Spinal cord (tissue), 10 donors: ENCODE results near the gene C1R. TPM values are rescaled to one million over a fixed set of nuclear protein-coding genes. Genes with fewer than 3 reads are reported as not detected.
"Not testable (repeated sequence)": the region's sequence is repeated elsewhere in the genome, so short reads cannot be mapped to it uniquely, and the experiment has no call there.

ENCODE experiments used
- DNase-seq, 6 donors: peaks; one replicate each; pipeline versions ENCODE4 v3.0.0 to v3.0.0-alpha.2; 2013 to 2015; ENCODE audit warnings: low spot score in 6 of 6, low read depth in 4 of 6
- H3K27ac ChIP-seq: one replicate; pipeline ENCODE4 v1.5.1; 2013; ENCODE audit warnings: low read depth, low read length, control low read depth
- H3K27me3 ChIP-seq: one replicate; pipeline ENCODE4 v1.6.1; 2013; ENCODE audit warnings: low read length; ENCODE audit not compliant: control insufficient read depth, insufficient read depth
- H3K36me3 ChIP-seq: one replicate; pipeline ENCODE4 v1.6.1; 2013; ENCODE audit warnings: low read length; ENCODE audit not compliant: control insufficient read depth, insufficient read depth
- H3K4me1 ChIP-seq: one replicate; pipeline ENCODE4 v1.6.1; 2013; ENCODE audit warnings: low read length; ENCODE audit not compliant: control insufficient read depth, insufficient read depth
- H3K4me3 ChIP-seq: one replicate; pipeline ENCODE4 v1.5.1; 2013; ENCODE audit warnings: low read depth, low read length, control low read depth
- H3K9me3 ChIP-seq: one replicate; pipeline ENCODE4 v1.6.1; 2013; ENCODE audit warnings: low read length; ENCODE audit not compliant: control insufficient read depth, insufficient read depth
- WGBS: methylation state at CpG from one replicate; pipeline ENCODE4 v1.1.5; 2013; ENCODE audit warnings: missing lambda C conversion rate; ENCODE audit not compliant: insufficient coverage; 5-methylcytosine and 5-hydroxymethylcytosine counted together
- polyA plus RNA-seq, 2 donors: library from polyadenylated mRNA; unstranded; fragments of 120-200 nt; gene quantifications; one replicate each; pipeline ENCODE4 v1.2.1, GENCODE V29; 2013; ENCODE audit not compliant: insufficient read length in 2 of 2
- total RNA-seq, 2 donors: library from RNA; depleted of rRNA in 1 of 2; stranded (reverse); fragments of 120-200 nt in 1 of 2; fragments of >200 nt in 1 of 2; gene quantifications; one replicate each; pipeline versions ENCODE4 v1.2.3 to v1.2.4, GENCODE V29; 2013 to 2014
- donor health status: healthy.

C1R gene
- total and polyA plus RNA-seq, 4 donors, result 18.7 to 83.1 (median 36.8) TPM

DNA sequence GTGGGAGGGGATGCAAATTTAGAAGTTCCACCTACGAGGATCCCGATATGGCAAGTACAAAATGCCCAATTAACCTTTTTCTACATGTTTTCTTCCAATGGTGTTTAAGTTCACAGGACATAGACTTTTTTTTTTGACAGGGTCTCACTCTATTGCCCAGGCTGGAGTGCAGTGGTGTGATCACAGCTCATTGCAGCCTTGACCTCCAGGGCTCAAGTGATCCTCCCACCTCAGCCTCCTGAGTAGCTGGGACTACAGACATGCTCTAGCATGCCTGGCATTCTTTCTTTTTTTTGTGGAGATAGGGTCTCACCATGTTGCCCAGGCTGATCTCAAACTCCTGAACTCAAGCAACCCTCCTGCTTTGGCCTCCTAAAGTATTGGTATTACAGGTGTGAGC is 36.5 kb downstream of the C1R start:
- no CpG with 5 or more reads among the region's 2 CpGs for WGBS
- H3K4me3 ChIP-seq, H3K9me3 ChIP-seq, DNase-seq, H3K36me3 ChIP-seq, H3K27me3 ChIP-seq, H3K27ac ChIP-seq, H3K4me1 ChIP-seq: not testable (repeated sequence)

DNA sequence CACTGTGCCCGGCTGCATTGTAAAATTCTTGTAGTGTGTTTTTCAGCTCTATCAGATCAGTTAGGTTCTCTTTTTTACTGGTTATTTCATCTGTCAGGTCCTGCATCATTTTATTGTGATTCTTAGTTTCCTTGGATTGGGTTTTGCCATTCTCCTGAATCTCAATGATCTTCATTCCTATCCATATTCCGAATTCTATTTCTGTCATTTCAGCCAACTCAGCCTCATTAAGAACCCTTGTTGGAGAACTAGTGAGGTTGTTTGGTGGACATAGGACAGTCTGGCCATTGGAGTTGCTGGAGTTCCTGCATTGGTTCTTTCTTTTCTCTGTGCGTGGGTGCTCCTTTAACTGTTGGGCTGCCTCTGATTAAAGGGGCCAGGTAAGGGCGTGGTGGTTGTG is 37.3 kb downstream of the C1R start:
- 70% methylated on average over 1 of the region's 4 CpGs for WGBS
- Histone ChIP-seq H3K4me3 (no peak overlapping the region), H3K4me1 (no peaks in the 10 kb centered on the region), H3K36me3 (no peaks in the 10 kb centered on the region), H3K9me3 (no peaks in the 10 kb centered on the region), H3K27ac (no peak overlapping the region), H3K27me3 (no peaks in the 10 kb centered on the region)
- no peak for DNase-seq

DNA sequence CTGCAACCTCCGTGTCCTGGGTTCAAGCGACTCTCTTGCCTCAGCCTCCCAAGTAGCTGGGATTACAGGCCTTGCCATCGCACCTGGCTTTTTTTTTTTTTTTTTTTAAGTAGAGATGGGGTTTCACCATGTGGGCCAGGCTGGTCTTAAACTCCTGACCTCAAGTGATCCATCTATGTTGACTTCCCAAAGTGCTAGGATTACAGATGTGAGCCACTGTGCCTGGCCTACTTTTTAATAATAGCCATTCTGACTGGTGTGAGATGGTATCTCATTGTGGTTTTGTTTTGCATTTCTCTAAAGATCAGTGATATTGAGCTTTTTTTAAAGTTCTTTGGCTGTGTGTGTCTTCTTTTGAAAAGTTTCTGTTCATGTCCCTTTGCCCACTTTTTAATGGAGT is 42.3 kb downstream of the C1R start:
- not testable (repeated sequence) for H3K4me3 ChIP-seq, H3K36me3 ChIP-seq, H3K9me3 ChIP-seq, H3K27me3 ChIP-seq, DNase-seq, H3K4me1 ChIP-seq, H3K27ac ChIP-seq
- WGBS, result no CpG with 5 or more reads among the region's 3 CpGs

DNA sequence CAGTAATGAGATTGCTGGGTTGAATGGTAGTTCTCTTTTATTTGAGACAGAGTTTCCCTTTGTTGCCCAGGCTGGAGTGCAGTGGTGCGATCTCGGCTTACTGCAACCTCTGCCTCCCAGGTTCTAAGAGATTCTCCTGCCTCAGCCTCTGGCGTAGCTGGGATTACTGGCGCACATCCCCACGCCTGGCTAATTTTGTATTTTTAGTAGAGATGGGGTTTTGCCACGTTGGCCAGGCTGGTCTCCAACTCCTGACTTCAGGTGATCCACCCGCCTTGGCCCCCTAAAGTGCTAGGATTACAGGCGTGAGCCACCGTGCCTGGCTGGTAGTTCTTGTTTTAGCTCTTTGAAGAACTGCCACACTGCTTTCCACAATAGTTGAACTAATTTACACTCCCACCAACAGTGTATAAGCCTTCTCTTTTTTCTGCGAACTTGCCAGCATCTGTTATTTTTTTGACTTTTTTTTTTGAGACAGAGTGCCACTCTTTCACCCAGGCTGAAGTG is 42.7 kb downstream of the C1R start:
- not testable (repeated sequence) for H3K4me1 ChIP-seq, H3K9me3 ChIP-seq, H3K36me3 ChIP-seq, DNase-seq, H3K27me3 ChIP-seq, H3K4me3 ChIP-seq, H3K27ac ChIP-seq
- 84% methylated on average over 8 of the region's 10 CpGs for WGBS

DNA sequence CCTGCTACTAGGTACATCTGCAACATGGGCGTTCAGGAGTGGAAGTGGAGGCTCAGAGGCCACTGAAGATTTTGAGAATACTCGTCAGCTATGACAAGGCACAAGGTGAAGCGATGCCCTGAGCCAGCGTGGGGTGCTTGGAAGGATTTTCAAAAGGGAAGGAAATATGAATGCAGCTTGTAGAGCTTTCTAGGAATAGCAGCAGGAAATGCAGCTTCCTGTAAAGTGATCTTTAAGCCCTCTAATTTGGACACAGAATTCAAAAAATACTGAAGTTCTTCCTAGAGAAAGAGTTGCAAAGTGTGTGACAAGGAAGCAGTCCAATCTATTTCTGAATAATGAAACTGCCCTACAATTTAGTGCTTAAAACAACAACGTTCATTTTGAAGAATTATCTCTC is 44.9 kb downstream of the C1R start:
- Histone ChIP-seq H3K27me3 (no peaks in the 10 kb centered on the region), H3K9me3 (no peaks in the 10 kb centered on the region), H3K36me3 (no peaks in the 10 kb centered on the region), H3K4me3 (no peak overlapping the region), H3K27ac (no peak overlapping the region), H3K4me1 (no peaks in the 10 kb centered on the region)
- no peak for DNase-seq
- 78% methylated on average over 5 of the region's 5 CpGs for WGBS

DNA sequence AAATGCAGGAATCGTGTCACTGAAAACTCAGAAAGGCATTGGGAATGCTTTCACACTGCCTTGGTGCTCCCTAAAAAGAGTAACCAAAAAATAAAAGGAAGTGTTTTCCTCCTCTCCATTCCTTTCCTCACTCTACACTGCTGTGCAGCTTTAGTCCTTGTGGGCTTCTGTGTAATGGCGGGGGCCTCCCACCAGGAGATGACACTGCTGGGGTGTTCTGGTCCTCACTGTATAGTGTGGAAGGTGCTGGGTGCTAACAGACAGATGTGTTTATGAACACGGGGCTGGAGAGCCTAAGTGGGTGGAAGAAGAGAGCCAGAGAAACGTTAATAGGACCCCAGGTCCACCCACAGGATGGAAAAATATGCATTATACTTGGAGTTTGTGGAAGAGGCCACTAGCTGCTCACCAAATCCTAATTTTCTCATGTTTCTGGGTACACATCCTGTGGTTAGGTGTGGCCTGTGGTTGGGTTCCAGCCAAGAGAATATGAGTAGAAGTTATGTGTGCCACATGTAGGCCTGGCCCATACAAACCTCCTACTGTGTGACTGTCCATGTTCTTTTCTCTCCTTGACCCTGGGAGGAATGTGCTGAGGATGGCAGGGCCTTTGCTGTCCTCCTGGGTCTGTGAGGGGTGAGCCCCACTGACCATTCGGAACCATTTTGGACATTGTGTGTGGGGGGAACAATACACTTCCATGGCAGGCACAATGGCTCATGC is 45.7 kb downstream of the C1R start:
- 86% methylated on average over 3 of the region's 5 CpGs for WGBS
- no peaks in the 10 kb centered on the region for H3K27me3 ChIP-seq
- DNase-seq, result no peak
- H3K9me3 ChIP-seq, result no peaks in the 10 kb centered on the region
- no peaks in the 10 kb centered on the region for H3K4me1 ChIP-seq
- H3K27ac ChIP-seq, result no peak overlapping the region
- no peak overlapping the region for H3K4me3 ChIP-seq
- no peaks in the 10 kb centered on the region for H3K36me3 ChIP-seq

DNA sequence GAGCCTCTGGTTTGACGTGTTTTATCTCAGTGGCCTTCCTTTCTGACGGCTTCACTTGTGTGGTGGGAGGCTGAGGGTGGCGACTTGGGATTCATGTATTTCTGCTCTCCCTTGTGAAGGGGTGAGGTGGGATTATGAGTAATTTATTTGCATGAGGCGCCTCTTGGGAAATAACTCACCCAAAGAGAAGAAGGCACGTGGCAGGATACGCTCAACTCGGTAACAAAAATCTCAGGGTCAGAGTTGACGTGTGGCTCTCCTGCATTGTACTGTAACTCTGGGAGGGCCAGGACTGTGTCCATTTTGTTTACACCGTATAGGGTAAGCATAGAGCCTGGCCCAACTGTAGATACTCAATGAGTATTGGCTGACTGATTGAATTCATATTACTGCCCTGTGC is 46.3 kb downstream of the C1R start:
- no peak for DNase-seq
- Histone ChIP-seq H3K4me1 (no peaks in the 10 kb centered on the region), H3K4me3 (no peak overlapping the region), H3K9me3 (no peaks in the 10 kb centered on the region), H3K27ac (no peak overlapping the region), H3K27me3 (no peaks in the 10 kb centered on the region), H3K36me3 (no peaks in the 10 kb centered on the region)
- 94% methylated on average over 9 of the region's 9 CpGs for WGBS

DNA sequence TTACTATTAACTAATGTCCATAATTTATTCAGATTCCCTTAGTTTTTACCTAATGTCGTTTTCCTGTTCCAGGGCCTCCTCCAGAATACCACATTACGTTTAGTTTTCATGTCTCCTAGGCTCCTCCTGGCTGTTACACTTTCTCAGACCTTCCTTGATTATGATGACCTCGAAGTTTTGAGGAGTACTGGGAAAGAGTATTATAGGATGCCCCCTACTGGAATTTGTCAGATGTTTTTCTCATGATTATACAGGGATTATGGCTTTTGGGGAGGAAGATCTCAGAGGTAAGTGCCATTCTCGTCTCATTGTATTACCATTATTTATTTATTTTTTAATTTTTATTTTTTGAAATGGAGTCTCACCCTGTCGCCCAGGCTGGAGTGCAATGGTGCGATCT is 49.4 kb downstream of the C1R start:
- Histone ChIP-seq H3K27ac (no peak overlapping the region), H3K27me3 (no peaks in the 10 kb centered on the region), H3K9me3 (no peaks in the 10 kb centered on the region), H3K36me3 (no peaks in the 10 kb centered on the region), H3K4me1 (no peaks in the 10 kb centered on the region), H3K4me3 (no peak overlapping the region)
- no CpG with 5 or more reads among the region's 6 CpGs for WGBS
- no peak for DNase-seq

DNA sequence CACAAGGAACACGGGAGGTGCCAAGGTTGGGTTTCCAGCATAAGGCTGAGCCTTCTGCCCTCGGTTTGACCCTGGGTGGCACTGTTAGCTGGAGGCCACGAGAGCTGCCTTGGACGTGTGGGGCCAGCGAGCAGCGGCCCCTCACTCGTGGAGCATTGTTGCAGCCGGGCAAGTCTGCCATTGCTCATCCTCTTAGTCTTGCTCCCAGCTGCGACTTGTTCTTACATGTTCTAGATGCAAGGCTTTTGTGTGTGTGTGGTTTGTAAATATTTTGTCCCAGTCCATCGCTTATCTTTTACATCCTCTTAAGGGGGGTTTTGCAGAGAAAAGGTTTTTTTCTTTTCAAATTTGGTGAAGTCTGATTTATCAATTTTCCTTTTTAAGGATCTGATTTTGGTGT is 52.8 kb downstream of the C1R start:
- H3K4me1 ChIP-seq, result no peaks in the 10 kb centered on the region
- H3K27ac ChIP-seq, result no peak overlapping the region
- no peaks in the 10 kb centered on the region for H3K9me3 ChIP-seq
- no peak for DNase-seq
- no peaks in the 10 kb centered on the region for H3K36me3 ChIP-seq
- no peak overlapping the region for H3K4me3 ChIP-seq
- H3K27me3 ChIP-seq, result no peaks in the 10 kb centered on the region
- WGBS, result 78% methylated on average over 8 of the region's 10 CpGs

DNA sequence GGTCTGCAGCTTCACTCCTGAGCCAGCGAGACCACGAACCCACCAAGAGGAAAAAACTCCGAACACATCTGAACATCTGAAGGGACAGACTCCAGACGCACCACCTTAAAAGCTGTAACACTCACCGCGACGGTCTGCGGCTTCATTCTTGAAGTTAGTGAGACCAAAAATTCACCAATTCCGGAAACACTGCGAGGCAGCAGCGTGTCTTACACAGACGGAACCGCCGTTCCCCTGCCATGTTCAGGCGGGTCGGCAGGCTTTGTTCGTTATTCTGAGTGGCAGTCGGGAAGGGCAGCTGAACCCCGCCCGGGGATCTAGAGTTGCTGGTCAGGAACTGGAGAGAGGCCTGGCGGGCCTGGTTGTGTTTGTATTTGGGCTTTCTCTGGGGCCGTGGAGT is 53.7 kb downstream of the C1R start:
- H3K36me3 ChIP-seq, result no peaks in the 10 kb centered on the region
- H3K4me1 ChIP-seq, result no peaks in the 10 kb centered on the region
- no peak for DNase-seq
- no peak overlapping the region for H3K27ac ChIP-seq
- H3K27me3 ChIP-seq, result no peaks in the 10 kb centered on the region
- no peaks in the 10 kb centered on the region for H3K9me3 ChIP-seq
- WGBS, result 97% methylated on average over 19 of the region's 22 CpGs
- no peak overlapping the region for H3K4me3 ChIP-seq
